Ectodermal cell (in vitro differentiated cells): ENCODE measurements around the gene TMEM40.

Source experiments
- H3K27ac ChIP-seq: 2 replicates; pipeline ENCODE4 v1.7.0; 2013; ENCODE audit warnings: mild to moderate bottlenecking, low read depth, low read length; ENCODE audit not compliant: insufficient read depth, poor library complexity, severe bottlenecking
- H3K27me3 ChIP-seq: 2 replicates; pipeline ENCODE4 v1.7.0; 2013; ENCODE audit warnings: mild to moderate bottlenecking, low read length; ENCODE audit not compliant: insufficient read depth, control insufficient read depth, poor library complexity, severe bottlenecking
- H3K36me3 ChIP-seq: one replicate; pipeline ENCODE4 v1.7.0; 2013; ENCODE audit warnings: low read length; ENCODE audit not compliant: control insufficient read depth, insufficient read depth
- H3K4me1 ChIP-seq: one replicate; pipeline ENCODE4 v1.7.0; 2013; ENCODE audit warnings: low read length; ENCODE audit not compliant: control insufficient read depth, insufficient read depth
- H3K4me3 ChIP-seq: 2 replicates; pipeline ENCODE4 v1.7.0; 2013; ENCODE audit warnings: low read depth, low read length, control low read depth; ENCODE audit not compliant: insufficient read depth
- H3K9me3 ChIP-seq: 2 replicates; pipeline ENCODE4 v1.7.0; 2013; ENCODE audit warnings: mild to moderate bottlenecking, low read length, moderate library complexity; ENCODE audit not compliant: control insufficient read depth
- WGBS, 2 experiments: methylation state at CpG; one replicate each; pipeline ENCODE4 v1.1.7; 2013; ENCODE audit warnings: missing lambda C conversion rate in 2 of 2; 5-methylcytosine and 5-hydroxymethylcytosine counted together

The TMEM40 gene

GRCh38 chr3:12689997-12690711 is 68.9 kb downstream of the TMEM40 start:
- no peak overlapping the region for H3K4me3 ChIP-seq
- H3K27ac ChIP-seq: no peak overlapping the region
- WGBS, 2 experiments: 88 to 90% methylated on average over 10 to 11 of the region's 11 CpGs
- H3K9me3 ChIP-seq: no peaks in the 10 kb centered on the region
- H3K27me3 ChIP-seq: no peaks in the 10 kb centered on the region
- peaks cover 6% of the 10 kb centered on the region for H3K4me1 ChIP-seq
- H3K36me3 ChIP-seq: no peaks in the 10 kb centered on the region

- Histone ChIP-seq H3K27ac (no peak overlapping the region), H3K9me3 (no peaks in the 10 kb centered on the region), H3K4me3 (no peak overlapping the region), H3K27me3 (no peaks in the 10 kb centered on the region), H3K36me3 (no peaks in the 10 kb centered on the region), H3K4me1 (no peaks in the 10 kb centered on the region)
- 92 to 94% methylated on average over 4 of the region's 4 CpGs for WGBS, 2 experiments
These were observed 71.1 kb downstream of the TMEM40 start for GRCh38 chr3:12687948-12688347.

GRCh38 chr3:12686096-12686495 is 73.0 kb downstream of the TMEM40 start:
- H3K27me3 ChIP-seq: no peaks in the 10 kb centered on the region
- no peaks in the 10 kb centered on the region for H3K36me3 ChIP-seq
- H3K27ac ChIP-seq: no peak overlapping the region
- no peak overlapping the region for H3K4me3 ChIP-seq
- 93% methylated on average over 3 of the region's 3 CpGs for WGBS, 2 experiments
- H3K4me1 ChIP-seq: no peaks in the 10 kb centered on the region
- no peaks in the 10 kb centered on the region for H3K9me3 ChIP-seq
